ENCODE measurements around the gene USH2A. TPM values are rescaled to one million over a fixed set of nuclear protein-coding genes. Genes with fewer than 3 reads are reported as not detected.

USH2A gene
- total RNA-seq, 1 donor from 2014 or later: not detected

GRCh38 chr1:216044538-216044937, 378.7 kb downstream of the USH2A start:
- no peak for TF ChIP-seq CTCF (IDR thresholded peaks at IDR 0.05)
- Histone ChIP-seq H3K27me3 (ENCODE audit: low read depth) (no peaks in the 10 kb centered on the region), H3K4me3 (no peak overlapping the region), H3K4me1 (no peaks in the 10 kb centered on the region), H3K36me3 (no peaks in the 10 kb centered on the region), H3K9me3 (no peaks in the 10 kb centered on the region), H3K27ac (no peak overlapping the region)
- intact Hi-C loops (cut with DNase I): no loop called here
- no peak for DNase-seq
- ATAC-seq: no peak

- Histone ChIP-seq H3K27me3 (ENCODE audit: low read depth) (no peaks in the 10 kb centered on the region), H3K36me3 (no peaks in the 10 kb centered on the region), H3K4me3 (no peak overlapping the region), H3K27ac (no peak overlapping the region), H3K4me1 (no peaks in the 10 kb centered on the region), H3K9me3 (no peaks in the 10 kb centered on the region)
- ATAC-seq (no peak), DNase-seq (no peak)
- no peak for TF ChIP-seq CTCF (IDR thresholded peaks at IDR 0.05)
- intact Hi-C loops (cut with DNase I): no loop called here
These were observed 388.7 kb downstream of the USH2A start for GRCh38 chr1:216034506-216034905.

GRCh38 chr1:216032961-216033614, 390.2 kb downstream of the USH2A start:
- no peak for TF ChIP-seq CTCF (IDR thresholded peaks at IDR 0.05)
- Histone ChIP-seq H3K4me1 (no peaks in the 10 kb centered on the region), H3K36me3 (no peaks in the 10 kb centered on the region), H3K4me3 (no peak overlapping the region), H3K27me3 (ENCODE audit: low read depth) (no peaks in the 10 kb centered on the region), H3K9me3 (no peaks in the 10 kb centered on the region), H3K27ac (no peak overlapping the region)
- ATAC-seq (no peak), DNase-seq (no peak)
- intact Hi-C loops (cut with DNase I): no loop called here

GRCh38 chr1:216032284-216032683, 391.0 kb downstream of the USH2A start:
- no peak for ATAC-seq

GRCh38 chr1:216028631-216029030, 394.6 kb downstream of the USH2A start:
- H3K27me3 ChIP-seq (ENCODE audit: low read depth): no peaks in the 10 kb centered on the region
- H3K36me3 ChIP-seq: no peaks in the 10 kb centered on the region
- intact Hi-C loops (cut with DNase I): no loop called here
- H3K4me1 ChIP-seq: no peaks in the 10 kb centered on the region
- no peak overlapping the region for H3K4me3 ChIP-seq
- H3K9me3 ChIP-seq: no peaks in the 10 kb centered on the region
- no peak overlapping the region for H3K27ac ChIP-seq
- ATAC-seq (no peak), DNase-seq (no peak)
- TF ChIP-seq CTCF (IDR thresholded peaks at IDR 0.05): no peak

More at GRCh38 chr1:216032284-216032683, 391.0 kb downstream of the USH2A start:
- Histone ChIP-seq H3K9me3 (no peaks in the 10 kb centered on the region), H3K27ac (no peak overlapping the region), H3K27me3 (ENCODE audit: low read depth) (no peaks in the 10 kb centered on the region), H3K36me3 (no peaks in the 10 kb centered on the region), H3K4me1 (no peaks in the 10 kb centered on the region), H3K4me3 (no peak overlapping the region)
- no peak for TF ChIP-seq CTCF (IDR thresholded peaks at IDR 0.05)
- no peak for DNase-seq
- intact Hi-C loops (cut with DNase I): no loop called here

Data from lower lobe of right lung (tissue), 2 donors.